Sigmoid colon (tissue), 4 donors: ENCODE measurements around the gene GLIPR2.

ENCODE experiments used
- EP300 ChIP-seq, 4 donors: sonication (generic); formaldehyde crosslinking; IDR thresholded peaks; one replicate each; pipeline ENCODE4 v1.6.1; 2017; ENCODE audit warnings: antibody characterized with exemption in 4 of 4
- POLR2A ChIP-seq, 2 donors: fragments of 450-650 bp; IDR thresholded peaks; one replicate each; pipeline ENCODE4 v1.6.1; 2016; ENCODE audit warnings: antibody characterized with exemption in 2 of 2, mild to moderate bottlenecking in 2 of 2, moderate library complexity in 2 of 2
- POLR2AphosphoS5 ChIP-seq, 4 donors: sonication (generic); formaldehyde crosslinking; IDR thresholded peaks; one replicate each; pipeline ENCODE4 v1.6.1; 2017; ENCODE audit warnings: antibody characterized with exemption in 4 of 4
- TF ChIP-seq, protein P1 (sequence below), 4 experiments: fragments of 450-650 bp in 3 of 4; fragments of 200-600 bp in 1 of 4; IDR thresholded peaks; one replicate each; pipeline ENCODE4 v1.5.1; 2016 to 2019; ENCODE audit warnings: antibody characterized with exemption in 4 of 4, mild to moderate bottlenecking in 3 of 4, moderate library complexity in 2 of 4

DNA sequence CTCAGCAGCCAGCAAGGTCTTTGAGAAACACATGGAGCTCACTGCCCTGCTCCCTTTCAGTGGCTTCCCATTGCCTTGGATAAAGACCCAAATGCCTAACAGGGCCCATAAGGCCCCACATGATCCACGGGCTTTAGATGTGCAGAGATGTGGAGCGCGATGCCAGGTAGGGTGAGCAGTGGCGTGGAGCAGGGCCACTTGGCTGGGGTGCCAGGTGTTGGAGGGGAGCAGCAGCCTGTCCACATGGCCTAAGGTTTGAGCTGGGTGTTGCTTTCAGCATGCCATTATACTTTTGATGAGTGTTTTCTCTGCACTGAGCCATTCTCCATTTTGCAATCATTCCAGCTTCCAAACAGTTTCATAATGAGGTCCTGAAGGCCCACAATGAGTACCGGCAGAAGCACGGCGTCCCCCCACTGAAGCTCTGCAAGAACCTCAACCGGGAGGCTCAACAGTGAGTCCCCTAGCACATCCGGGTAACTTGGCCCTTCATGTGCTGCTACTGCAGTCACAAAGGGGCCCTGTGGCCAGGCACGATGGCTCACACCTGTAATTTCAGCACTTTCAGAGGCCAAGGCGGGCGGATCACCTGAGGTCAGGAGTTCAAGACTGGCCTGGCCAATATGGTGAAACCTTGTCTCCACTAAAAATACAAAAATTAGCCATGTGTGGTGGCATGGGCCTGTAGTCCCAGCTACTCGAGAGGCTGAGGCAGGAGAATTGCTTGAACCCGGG lies 11.1 kb downstream of the GLIPR2 start:
- TF ChIP-seq, protein P1, sequence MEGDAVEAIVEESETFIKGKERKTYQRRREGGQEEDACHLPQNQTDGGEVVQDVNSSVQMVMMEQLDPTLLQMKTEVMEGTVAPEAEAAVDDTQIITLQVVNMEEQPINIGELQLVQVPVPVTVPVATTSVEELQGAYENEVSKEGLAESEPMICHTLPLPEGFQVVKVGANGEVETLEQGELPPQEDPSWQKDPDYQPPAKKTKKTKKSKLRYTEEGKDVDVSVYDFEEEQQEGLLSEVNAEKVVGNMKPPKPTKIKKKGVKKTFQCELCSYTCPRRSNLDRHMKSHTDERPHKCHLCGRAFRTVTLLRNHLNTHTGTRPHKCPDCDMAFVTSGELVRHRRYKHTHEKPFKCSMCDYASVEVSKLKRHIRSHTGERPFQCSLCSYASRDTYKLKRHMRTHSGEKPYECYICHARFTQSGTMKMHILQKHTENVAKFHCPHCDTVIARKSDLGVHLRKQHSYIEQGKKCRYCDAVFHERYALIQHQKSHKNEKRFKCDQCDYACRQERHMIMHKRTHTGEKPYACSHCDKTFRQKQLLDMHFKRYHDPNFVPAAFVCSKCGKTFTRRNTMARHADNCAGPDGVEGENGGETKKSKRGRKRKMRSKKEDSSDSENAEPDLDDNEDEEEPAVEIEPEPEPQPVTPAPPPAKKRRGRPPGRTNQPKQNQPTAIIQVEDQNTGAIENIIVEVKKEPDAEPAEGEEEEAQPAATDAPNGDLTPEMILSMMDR (IDR thresholded peaks at IDR 0.05), result no peak
- TF ChIP-seq POLR2AphosphoS5 (IDR thresholded peaks at IDR 0.05), result no peak
- no peak for TF ChIP-seq EP300 (IDR thresholded peaks at IDR 0.05)
- TF ChIP-seq POLR2A (IDR thresholded peaks at IDR 0.05), result no peak
